Spinal cord (tissue), 4 donors: Measurements from ENCODE around the gene SLC30A5. TPM values are rescaled to one million over a fixed set of nuclear protein-coding genes. Genes with fewer than 3 reads are reported as not detected.

ENCODE experiments used
- polyA plus RNA-seq, 2 donors: library from polyadenylated mRNA; unstranded; fragments of 120-200 nt; gene quantifications; one replicate each; pipeline ENCODE4 v1.2.1, GENCODE V29; 2013; ENCODE audit not compliant: insufficient read length in 2 of 2
- small RNA-seq: library from RNA; depleted of rRNA; stranded (forward); fragments of <200 nt; gene quantifications from one replicate; pipeline ENCODE3, GENCODE V24; 2014; ENCODE audit warnings: low replicate concordance
- total RNA-seq, 2 donors: library from RNA; depleted of rRNA in 1 of 2; stranded (reverse); fragments of 120-200 nt in 1 of 2; fragments of >200 nt in 1 of 2; gene quantifications; one replicate each; pipeline versions ENCODE4 v1.2.3 to v1.2.4, GENCODE V29; 2013 to 2014

Gene SLC30A5
- total and polyA plus RNA-seq, 4 donors = 51.6 to 68.9 (median 58.5) TPM

Small RNA genes within 50 kb of the gene (small RNA-seq; reads per million reads assigned to genes)
- gene SNORA50D = not detected
- gene SUMO2P4 = not detected

Other genes starting within 250 kb of the SLC30A5 start
- 10 to 100 TPM; 38.0 to 38.2 TPM for gene CCNB1, start 73.1 kb downstream of the SLC30A5 start, total RNA-seq
- 10 to 100 TPM; 45.0 to 47.2 TPM for gene CCNB1, start 73.1 kb downstream of the SLC30A5 start, polyA plus RNA-seq
- 10 to 100 TPM in 1 of 2 donors, 1 to 10 TPM in 1; 7.9 to 11.8 TPM for gene CENPH, start 95.6 kb downstream of the SLC30A5 start, total RNA-seq
- 10 to 100 TPM; 15.3 to 17.8 TPM for gene CENPH, start 95.6 kb downstream of the SLC30A5 start, polyA plus RNA-seq
- 10 to 100 TPM; 29.9 to 47.6 TPM for gene CDK7, start 140.9 kb downstream of the SLC30A5 start, total RNA-seq
- gene CDK7, start 140.9 kb downstream of the SLC30A5 start, polyA plus RNA-seq = 10 to 100 TPM; 27.0 to 27.3 TPM
- 1 to 10 TPM; 6.6 to 8.5 TPM for gene CCDC125, start 238.8 kb downstream of the SLC30A5 start, total RNA-seq
- gene CCDC125, start 238.8 kb downstream of the SLC30A5 start, polyA plus RNA-seq = 1 to 10 TPM; 8.1 to 8.6 TPM